IPS-18c (cell line): Measurements from ENCODE around the gene PDCD1LG2.

Experiments used
- H3K4me3 ChIP-seq: 2 replicates; pipeline ENCODE4 v1.7.0; 2013; ENCODE audit warnings: low read depth, mild to moderate bottlenecking, low read length, moderate library complexity; ENCODE audit not compliant: insufficient read depth
- H3K9me3 ChIP-seq: one replicate; pipeline ENCODE4 v1.6.1; 2013; ENCODE audit warnings: mild to moderate bottlenecking, low read length, moderate library complexity; ENCODE audit not compliant: control insufficient read depth, insufficient read depth

PDCD1LG2 gene

GRCh38 chr9:5554254-5554653 lies 43.9 kb downstream of the PDCD1LG2 start:
- H3K9me3 ChIP-seq: no peaks in the 10 kb centered on the region
- no peak overlapping the region for H3K4me3 ChIP-seq

GRCh38 chr9:5556101-5556705 lies 45.9 kb downstream of the PDCD1LG2 start:
- Histone ChIP-seq H3K9me3 (no peaks in the 10 kb centered on the region), H3K4me3 (no peak overlapping the region)

- Histone ChIP-seq H3K4me3 (no peak overlapping the region), H3K9me3 (no peaks in the 10 kb centered on the region)
These were observed 47.6 kb downstream of the PDCD1LG2 start for GRCh38 chr9:5557606-5558587.

DNA sequence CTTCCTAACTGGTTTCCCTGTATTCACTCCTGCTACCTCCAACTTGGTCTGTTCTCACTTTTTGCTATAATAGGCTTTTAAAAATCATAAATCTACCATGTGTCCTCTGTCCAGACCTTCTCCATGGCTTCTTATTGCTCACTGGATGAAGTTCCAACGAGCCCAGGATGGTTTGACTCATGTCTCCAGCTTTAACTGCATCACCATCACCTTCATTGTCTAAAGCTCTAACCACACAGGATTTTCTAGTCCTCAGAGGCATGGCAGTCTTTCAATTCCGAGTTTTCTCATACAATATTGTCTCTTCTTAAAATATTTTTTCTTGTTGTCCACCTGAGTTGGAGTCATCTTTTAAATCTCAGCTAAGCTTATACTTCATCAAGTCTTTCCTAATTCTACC lies 49.3 kb downstream of the PDCD1LG2 start:
- H3K4me3 ChIP-seq: no peak overlapping the region

GRCh38 chr9:5560443-5561100 lies 50.2 kb downstream of the PDCD1LG2 start:
- no peaks in the 10 kb centered on the region for H3K9me3 ChIP-seq
- no peak overlapping the region for H3K4me3 ChIP-seq

More for the DNA sequence above, 49.3 kb downstream of the PDCD1LG2 start:
- no peaks in the 10 kb centered on the region for H3K9me3 ChIP-seq

DNA sequence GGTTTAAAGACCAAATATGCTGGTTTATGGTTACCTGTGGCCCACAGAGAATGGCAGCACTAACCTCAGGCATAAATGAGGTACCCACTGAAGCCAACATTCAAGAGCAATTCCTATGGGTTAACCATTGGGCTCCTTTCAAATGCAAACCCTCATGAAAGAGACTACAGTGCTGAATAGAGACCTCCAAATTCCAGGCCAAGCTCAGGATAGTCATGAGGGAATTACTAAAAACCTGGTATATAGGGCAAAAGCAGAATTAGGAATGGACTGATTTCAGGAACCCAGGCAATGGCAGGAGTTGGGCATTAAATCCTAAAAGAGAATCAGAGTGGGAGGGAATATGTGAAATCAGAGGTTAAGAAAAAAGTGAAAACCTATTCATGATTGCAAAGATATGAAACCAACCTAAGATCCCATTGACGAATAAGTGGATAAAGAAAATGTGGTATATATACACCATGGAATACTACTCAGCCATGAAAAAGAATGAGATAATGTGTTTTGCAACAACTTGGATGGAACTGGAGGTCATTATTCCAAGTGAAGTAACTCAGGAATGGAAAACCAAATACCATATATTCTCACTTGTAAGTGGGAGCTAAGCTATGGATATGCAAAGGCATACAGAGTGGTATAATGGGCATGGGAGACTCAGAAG lies 51.6 kb downstream of the PDCD1LG2 start:
- H3K4me3 ChIP-seq: no peak overlapping the region
- H3K9me3 ChIP-seq: no peaks in the 10 kb centered on the region

DNA sequence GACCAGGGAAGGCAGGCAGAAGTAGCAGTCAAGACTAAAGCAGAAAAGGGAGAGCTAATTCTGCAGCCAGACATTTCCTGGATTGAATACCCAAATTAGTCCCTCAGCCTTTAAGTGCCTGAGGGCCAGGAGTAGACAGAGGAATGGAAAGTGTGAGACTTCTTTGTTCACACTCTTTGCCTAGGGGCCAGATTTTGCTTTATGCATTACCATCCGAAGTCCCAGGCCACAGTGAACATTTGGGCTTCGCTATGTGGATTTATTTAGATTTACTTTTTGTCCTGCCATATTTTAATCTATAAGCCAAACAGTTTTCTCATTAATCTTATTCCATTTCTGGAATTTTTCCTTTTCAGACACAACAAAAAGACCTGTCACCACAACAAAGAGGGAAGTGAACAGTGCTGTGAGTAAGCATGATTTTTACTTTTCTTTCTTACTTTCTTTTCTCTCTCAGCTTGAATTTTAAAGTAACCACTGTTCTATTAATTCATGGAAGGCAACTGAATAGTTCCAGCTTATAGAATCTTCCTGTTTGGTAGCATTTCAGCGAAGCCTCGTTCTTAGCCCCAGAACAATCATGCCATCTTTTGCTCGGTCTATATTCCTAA lies 52.6 kb downstream of the PDCD1LG2 start:
- Histone ChIP-seq H3K4me3 (no peak overlapping the region), H3K9me3 (no peaks in the 10 kb centered on the region)

DNA sequence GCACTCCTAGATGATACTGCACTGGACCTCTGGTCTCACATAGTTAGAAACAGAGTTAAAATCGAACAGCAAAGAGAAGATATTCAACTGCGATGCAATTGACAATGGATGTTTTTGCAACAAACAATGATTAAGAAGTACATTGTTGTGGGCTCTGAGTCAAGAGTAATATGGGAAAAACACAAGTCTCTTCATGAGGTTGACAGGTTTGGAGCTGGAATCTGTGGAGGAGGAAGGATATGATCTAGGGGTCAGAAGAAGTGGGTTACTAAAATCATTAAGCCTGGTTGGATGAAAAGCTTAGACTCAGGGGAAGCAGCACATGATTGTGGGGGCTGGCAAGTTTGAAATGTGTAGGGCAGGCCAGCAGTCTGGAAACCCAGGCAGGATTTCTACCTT lies 53.1 kb downstream of the PDCD1LG2 start:
- no peak overlapping the region for H3K4me3 ChIP-seq
- no peaks in the 10 kb centered on the region for H3K9me3 ChIP-seq

DNA sequence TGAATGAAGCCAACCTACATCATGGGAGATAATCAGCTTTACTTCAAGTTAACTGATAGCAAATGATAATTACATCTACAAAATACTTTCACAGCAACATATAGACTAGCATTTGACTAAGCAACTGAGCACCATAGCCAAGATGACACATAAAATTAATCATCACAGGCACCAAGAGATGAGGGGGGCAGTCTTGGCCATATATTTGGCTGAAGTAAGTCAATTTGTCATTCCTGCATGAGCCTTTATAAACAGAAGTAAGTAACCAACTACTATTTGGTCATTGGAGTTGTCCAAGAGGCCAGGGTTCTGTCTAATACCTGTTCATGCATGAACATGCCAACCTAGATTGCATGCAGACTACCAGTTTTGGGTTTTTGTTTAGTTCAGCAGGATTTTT lies 53.6 kb downstream of the PDCD1LG2 start:
- no peaks in the 10 kb centered on the region for H3K9me3 ChIP-seq

DNA sequence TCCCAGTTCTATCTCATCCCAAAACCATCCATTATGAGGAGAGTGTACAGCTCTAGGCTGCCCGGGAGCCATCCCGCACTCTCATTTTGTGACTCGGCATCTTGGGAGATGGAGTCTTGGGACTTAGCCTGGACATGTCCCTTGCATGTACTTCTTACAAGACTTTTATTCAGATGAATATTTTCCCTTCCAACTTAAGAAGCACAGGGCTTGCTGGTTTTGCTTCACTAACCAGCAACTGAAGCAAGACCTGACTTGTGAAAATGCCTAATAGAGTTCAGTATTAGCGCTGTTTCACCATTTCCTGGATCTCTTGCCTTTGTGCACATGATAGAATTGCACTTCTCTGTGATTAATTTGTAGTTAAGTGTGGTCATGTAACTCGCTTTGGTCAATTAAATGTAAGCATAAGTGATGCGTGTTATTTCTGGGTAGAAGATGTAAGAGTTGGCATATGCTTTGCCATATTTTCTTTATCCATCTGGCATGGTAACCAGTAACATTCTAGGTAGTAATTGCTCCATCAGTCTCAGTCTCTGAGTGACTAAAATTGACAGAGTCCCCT lies 55.8 kb downstream of the PDCD1LG2 start:
- H3K9me3 ChIP-seq: no peaks in the 10 kb centered on the region
- H3K4me3 ChIP-seq: no peak overlapping the region

More for the DNA sequence above, 53.6 kb downstream of the PDCD1LG2 start:
- H3K4me3 ChIP-seq: no peak overlapping the region

DNA sequence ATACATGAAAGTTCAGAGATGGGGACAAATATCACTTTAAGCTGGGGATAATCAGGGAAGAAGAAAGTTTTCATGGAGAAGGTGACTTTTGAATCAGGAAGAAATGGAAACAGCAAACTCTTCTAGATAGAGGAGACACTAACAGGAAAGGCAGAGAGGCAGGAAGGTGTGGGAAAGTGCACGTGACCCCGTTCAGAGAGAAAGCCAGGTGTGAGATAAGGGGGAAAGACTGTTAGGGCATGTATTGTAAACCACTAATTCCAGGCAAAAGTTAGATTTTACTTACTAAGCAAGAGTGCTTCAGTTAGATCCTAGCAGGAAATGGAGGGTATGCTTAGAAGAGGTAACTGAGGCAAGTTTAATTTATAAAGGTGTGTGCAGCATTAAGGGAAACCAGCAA lies 58.5 kb downstream of the PDCD1LG2 start:
- no peak overlapping the region for H3K4me3 ChIP-seq
- H3K9me3 ChIP-seq: no peaks in the 10 kb centered on the region

GRCh38 chr9:5569409-5569808 lies 59.1 kb downstream of the PDCD1LG2 start:
- Histone ChIP-seq H3K9me3 (no peaks in the 10 kb centered on the region), H3K4me3 (no peak overlapping the region)

- Histone ChIP-seq H3K9me3 (no peaks in the 10 kb centered on the region), H3K4me3 (no peak overlapping the region)
These were observed 59.6 kb downstream of the PDCD1LG2 start for GRCh38 chr9:5569891-5570290.

- Histone ChIP-seq H3K9me3 (no peaks in the 10 kb centered on the region), H3K4me3 (no peak overlapping the region)
These were observed 61.4 kb downstream of the PDCD1LG2 start for GRCh38 chr9:5571629-5572232.

DNA sequence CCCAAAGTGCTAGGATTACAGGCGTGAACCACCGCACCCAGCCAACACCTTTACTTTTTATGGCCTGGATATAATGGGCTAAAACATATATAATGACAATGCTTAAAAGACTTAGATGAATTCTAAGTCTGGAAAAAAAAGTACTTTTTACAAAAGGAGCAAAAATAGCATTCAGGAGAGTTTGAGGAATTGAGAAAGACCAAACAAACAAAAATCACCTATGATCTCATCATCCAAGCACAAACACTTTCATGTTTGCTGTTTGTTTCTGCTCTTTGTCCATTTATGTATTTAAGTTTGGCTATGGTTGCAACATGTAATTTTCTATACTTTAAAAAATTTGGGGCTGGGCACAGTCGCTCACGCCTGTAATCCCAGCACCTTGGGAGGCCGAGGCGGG lies 63.8 kb downstream of the PDCD1LG2 start:
- no peak overlapping the region for H3K4me3 ChIP-seq
- H3K9me3 ChIP-seq: no peaks in the 10 kb centered on the region

DNA sequence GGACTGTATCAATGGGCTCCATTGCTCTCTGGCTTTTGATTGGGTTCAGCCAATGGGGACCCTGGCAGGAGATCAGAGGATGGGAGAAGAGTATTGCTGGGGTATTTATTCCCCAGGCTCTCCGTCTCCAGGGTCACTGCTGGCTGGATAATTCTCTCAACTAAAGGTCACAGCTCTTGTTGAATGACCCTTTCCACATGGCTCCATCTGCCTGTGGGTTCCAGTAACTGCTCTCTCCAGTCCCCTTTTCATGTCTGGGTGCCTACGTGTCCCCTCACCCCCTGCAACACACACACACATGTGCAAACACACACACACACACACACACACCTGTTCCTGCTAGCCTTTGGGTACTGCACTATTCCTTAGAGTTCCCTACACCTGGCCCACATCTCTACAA lies 64.7 kb downstream of the PDCD1LG2 start:
- no peak overlapping the region for H3K4me3 ChIP-seq
- H3K9me3 ChIP-seq: no peaks in the 10 kb centered on the region
